Heart left ventricle (tissue), 13 donors: ENCODE measurements around the gene IRS2.
"Not testable (repeated sequence)": the region's sequence is repeated elsewhere in the genome, so short reads cannot be mapped to it uniquely, and the experiment has no call there.

Source experiments
- POLR2A ChIP-seq, 2 donors: fragments of 450-650 bp; IDR thresholded peaks; one replicate each; pipeline ENCODE4 v1.6.1; 2017; ENCODE audit warnings: antibody characterized with exemption in 2 of 2, mild to moderate bottlenecking in 2 of 2, moderate library complexity in 2 of 2
- TF ChIP-seq, protein P1 (sequence below), 12 donors: fragments of 200-600 bp; sonication (generic) in 4 of 12; IDR thresholded peaks; one replicate each; pipeline versions ENCODE4 v1.5.0 to v1.8.0; 2018 to 2022; ENCODE audit warnings: antibody characterized with exemption in 12 of 12, mild to moderate bottlenecking in 5 of 12
- donor health status: ischemic (EF 13 %, LVEDD 7.1; RV severe dilation, severe dysfunction).
- donor health status: DM: no; HTN: yes; CAD: no.
- donor health status: DM: no; HTN: no; CAD: no.
- donor health status: ischemic (EF 25% LVEDD 6.9; RV normal size, moderate dysfunction).
- donor health status: ischemic (EF 25% LVEDD 5.7; RV mildly dilated, moderate dysfunction).
- donor health status: ischemic (EF 35%, LVEDD 5.7; RV mildly dilated, moderate dysfunction).
- donor health status: nonischemic (EF 11% LVEDD 7.7; RV severe dilation, severe dysfunction).
- donor health status: DM: yes; HTN: yes; CAD: no.
- donor health status: PGD.
- donor health status: ischemic (EF 29% LVEDD 5.4; RV normal size, mild dysfunction).
- donor health status: nonischemic (EF 23%, LVEDD 6.1; RV moderate dilation, normal function).

DNA sequence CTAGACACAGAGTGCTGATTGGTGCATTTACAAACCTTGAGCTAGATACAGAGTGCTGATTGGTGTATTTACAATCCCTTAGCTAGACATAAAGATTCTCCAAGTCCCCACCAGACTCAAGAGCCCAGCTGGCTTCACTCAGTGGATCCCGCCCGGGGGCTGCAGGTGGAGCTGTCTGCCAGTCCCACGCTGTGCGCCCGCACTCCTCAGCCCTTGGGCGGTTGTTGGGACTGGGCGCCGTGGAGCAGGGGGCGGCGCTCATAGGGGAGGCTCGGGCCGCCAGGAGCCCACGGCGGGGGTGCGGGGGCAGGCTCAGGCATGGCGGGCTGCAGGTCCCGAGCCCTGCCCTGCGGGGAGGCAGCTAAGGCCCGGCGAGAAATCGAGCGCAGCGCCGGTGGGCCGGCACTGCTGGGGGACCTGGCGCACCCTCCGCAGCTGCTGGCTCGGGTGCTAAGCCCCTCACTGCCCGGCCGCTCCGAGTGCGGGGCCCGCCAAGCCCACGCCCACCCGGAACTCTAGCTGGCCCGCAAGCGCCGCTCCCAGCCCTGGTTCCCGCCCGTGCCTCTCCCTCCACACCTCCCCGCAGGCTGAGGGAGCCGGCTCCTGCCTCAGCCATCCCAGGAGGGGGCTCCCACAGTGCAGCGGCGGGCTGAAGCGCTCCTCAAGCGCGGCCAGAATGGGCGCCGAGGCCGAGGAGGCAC lies 53.8 kb downstream of the IRS2 start:
- TF ChIP-seq, protein P1, sequence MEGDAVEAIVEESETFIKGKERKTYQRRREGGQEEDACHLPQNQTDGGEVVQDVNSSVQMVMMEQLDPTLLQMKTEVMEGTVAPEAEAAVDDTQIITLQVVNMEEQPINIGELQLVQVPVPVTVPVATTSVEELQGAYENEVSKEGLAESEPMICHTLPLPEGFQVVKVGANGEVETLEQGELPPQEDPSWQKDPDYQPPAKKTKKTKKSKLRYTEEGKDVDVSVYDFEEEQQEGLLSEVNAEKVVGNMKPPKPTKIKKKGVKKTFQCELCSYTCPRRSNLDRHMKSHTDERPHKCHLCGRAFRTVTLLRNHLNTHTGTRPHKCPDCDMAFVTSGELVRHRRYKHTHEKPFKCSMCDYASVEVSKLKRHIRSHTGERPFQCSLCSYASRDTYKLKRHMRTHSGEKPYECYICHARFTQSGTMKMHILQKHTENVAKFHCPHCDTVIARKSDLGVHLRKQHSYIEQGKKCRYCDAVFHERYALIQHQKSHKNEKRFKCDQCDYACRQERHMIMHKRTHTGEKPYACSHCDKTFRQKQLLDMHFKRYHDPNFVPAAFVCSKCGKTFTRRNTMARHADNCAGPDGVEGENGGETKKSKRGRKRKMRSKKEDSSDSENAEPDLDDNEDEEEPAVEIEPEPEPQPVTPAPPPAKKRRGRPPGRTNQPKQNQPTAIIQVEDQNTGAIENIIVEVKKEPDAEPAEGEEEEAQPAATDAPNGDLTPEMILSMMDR (IDR thresholded peaks at IDR 0.05): not testable (repeated sequence)
- TF ChIP-seq POLR2A (IDR thresholded peaks at IDR 0.05): not testable (repeated sequence)
